NB4 (cell line): Measurements from ENCODE around the gene DUSP28.

Experiments used
- DNase-seq: peaks from one replicate; pipeline ENCODE4 v3.0.0; 2010; ENCODE audit warnings: low read depth
- H3K4me3 ChIP-seq: one replicate; pipeline ENCODE4 v1.5.1; 2011; ENCODE audit warnings: mild to moderate bottlenecking, low read depth, low read length, moderate library complexity
- MYC ChIP-seq: IDR thresholded peaks from 2 replicates; pipeline ENCODE4 v1.6.1; 2011; ENCODE audit warnings: low read depth, low read length
- POLR2A ChIP-seq: IDR thresholded peaks from 2 replicates; pipeline ENCODE4 v1.6.1; 2011; ENCODE audit warnings: mild to moderate bottlenecking; ENCODE audit not compliant: insufficient read length; ENCODE audit errors: extremely low read depth
- TF ChIP-seq, protein P1 (sequence below): IDR thresholded peaks from one replicate; pipeline ENCODE4 v1.5.1; 2012; ENCODE audit warnings: low read depth, low read length
- TF ChIP-seq, protein P2 (sequence below): IDR thresholded peaks from 2 replicates; pipeline ENCODE4 v1.6.1; 2011; ENCODE audit warnings: low read depth, low read length

DUSP28 gene

DNA sequence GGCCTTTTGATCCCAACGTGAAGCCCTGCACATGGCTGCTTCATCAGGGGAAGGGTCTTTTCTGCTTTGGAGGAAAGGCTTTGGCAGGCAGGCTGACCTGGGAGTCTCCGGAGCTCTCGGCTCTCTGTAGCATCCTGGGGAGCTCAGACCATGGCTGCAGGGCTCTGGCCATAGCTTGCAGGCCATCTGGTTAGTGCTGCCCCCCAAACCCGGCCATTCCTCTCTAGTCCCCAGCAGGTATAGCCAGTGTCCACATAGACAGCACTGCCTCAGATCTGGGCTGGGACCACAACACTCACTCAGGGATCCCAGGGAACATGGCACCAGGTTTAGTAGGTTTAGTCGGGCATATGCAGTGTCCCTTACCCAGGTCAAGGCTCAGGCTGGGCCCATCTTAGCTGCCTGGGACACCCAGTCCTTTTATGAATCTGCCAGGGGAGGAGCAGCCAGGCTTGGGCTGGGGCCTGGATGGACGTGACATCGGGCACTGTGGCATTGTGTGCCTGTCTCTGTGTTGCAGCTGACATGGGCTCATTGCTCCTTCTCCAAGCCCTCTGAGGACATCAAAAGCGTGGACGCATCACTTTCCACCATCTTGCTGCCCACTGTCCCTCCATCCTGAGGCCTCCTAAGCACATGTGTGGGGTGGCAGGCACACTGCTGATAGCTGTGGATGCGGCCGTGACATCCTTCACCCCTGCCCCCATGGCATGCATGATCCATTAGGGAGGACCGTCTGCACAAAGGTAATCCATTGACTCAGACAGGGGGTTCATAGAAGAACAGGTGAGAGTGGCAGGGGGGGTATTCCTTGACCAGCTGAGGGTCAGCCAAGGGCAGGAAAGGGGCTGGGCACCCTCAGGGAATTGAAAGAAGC, 45.9 kb downstream of the DUSP28 start:
- no peak overlapping the region for H3K4me3 ChIP-seq
- DNase-seq = no peak
- TF ChIP-seq, protein P1, sequence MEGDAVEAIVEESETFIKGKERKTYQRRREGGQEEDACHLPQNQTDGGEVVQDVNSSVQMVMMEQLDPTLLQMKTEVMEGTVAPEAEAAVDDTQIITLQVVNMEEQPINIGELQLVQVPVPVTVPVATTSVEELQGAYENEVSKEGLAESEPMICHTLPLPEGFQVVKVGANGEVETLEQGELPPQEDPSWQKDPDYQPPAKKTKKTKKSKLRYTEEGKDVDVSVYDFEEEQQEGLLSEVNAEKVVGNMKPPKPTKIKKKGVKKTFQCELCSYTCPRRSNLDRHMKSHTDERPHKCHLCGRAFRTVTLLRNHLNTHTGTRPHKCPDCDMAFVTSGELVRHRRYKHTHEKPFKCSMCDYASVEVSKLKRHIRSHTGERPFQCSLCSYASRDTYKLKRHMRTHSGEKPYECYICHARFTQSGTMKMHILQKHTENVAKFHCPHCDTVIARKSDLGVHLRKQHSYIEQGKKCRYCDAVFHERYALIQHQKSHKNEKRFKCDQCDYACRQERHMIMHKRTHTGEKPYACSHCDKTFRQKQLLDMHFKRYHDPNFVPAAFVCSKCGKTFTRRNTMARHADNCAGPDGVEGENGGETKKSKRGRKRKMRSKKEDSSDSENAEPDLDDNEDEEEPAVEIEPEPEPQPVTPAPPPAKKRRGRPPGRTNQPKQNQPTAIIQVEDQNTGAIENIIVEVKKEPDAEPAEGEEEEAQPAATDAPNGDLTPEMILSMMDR = no peak
- TF ChIP-seq, protein P2, sequence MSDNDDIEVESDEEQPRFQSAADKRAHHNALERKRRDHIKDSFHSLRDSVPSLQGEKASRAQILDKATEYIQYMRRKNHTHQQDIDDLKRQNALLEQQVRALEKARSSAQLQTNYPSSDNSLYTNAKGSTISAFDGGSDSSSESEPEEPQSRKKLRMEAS = no peak
- no peak for TF ChIP-seq POLR2A

DNA sequence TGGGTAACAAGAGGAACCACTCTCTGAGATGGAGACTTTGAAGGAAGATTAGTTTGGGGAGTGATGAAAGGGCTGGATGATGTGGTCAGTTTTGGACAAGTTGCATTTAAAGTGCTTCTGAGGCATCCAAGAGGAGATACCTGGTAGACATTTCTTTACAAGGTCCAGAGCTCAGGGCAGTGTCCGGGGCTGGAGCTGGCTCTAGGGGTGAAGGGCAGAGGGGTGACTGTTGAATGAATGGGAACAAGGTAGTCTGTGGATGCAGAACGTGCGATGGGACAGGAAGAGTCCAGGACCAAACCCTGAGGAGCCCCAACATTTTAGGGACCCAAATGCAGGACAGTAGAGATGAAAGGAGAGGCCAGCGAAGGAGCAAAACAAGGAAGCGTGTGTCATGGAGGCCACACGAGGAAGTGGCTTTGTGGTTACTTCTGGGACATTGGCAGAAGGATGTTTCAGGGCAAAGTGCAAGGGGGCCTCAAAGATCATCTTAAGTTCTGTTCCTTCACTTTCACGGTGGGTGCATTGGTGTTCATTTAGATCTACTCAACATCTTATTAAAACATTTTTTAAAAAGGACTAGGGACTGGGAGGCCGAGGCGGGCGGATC, 51.5 kb downstream of the DUSP28 start:
- peak; percentile 87 for DNase-seq
- H3K4me3 ChIP-seq = no peak overlapping the region
- peak; percentile 66 for TF ChIP-seq MYC
- no peak for TF ChIP-seq POLR2A
- TF ChIP-seq, protein P2 = peak; percentile 71
